ENCODE data around the gene FOXL3. TPM values are rescaled to one million over a fixed set of nuclear protein-coding genes. Genes with fewer than 3 reads are reported as not detected.
"Not testable (repeated sequence)": the region's sequence is repeated elsewhere in the genome, so short reads cannot be mapped to it uniquely, and the experiment has no call there.

The FOXL3 gene
- total RNA-seq, 1 experiment from 2014 or later: not detected

DNA sequence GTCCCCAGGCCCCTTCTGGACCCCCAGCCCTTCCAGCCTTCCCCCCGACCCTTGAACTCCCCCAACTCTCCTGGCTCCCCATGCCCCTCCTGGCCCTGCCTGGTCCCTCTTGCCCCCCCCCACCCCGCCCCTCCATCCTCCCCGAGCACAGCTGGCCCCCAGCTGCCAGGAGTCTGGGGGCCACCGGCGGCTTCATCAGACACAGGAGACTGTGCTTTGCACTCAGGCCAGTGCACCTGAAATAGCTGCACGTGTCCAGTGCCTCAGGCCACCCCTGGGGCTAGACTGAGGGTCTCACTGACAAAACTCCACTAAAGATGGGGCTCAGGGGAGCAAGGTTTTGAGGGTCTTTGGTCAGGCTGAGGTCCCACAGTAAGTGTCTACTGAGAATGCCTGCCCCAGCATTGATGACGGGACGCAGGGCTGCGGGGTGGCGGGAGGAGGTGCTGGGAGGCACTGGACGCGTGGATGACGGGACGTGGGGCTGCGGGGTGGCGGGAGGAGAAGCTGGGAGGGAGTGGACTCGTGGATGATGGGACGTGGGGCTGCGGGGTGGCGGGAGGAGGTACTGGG is 6.5 kb downstream of the FOXL3 start:
- Mint-ChIP-seq H3K9me3 (ENCODE audit: unreplicated experiment) (no peaks in the 10 kb centered on the region), H3K27ac (ENCODE audit: low read depth, unreplicated experiment) (no peak overlapping the region), H3K27me3 (ENCODE audit: insufficient read depth, unreplicated experiment) (no peaks in the 10 kb centered on the region), H3K4me1 (ENCODE audit: insufficient read depth, unreplicated experiment) (no peaks in the 10 kb centered on the region), H3K36me3 (ENCODE audit: insufficient read depth, unreplicated experiment) (no peaks in the 10 kb centered on the region), H3K4me3 (ENCODE audit: unreplicated experiment) (no peak overlapping the region)
- no TSS peak for BruUV-seq (replicated peaks)
- CTCF ChIA-PET: no interaction called here
- no peak for DNase-seq (ENCODE audit: unreplicated experiment)
- TF ChIP-seq, protein P1, sequence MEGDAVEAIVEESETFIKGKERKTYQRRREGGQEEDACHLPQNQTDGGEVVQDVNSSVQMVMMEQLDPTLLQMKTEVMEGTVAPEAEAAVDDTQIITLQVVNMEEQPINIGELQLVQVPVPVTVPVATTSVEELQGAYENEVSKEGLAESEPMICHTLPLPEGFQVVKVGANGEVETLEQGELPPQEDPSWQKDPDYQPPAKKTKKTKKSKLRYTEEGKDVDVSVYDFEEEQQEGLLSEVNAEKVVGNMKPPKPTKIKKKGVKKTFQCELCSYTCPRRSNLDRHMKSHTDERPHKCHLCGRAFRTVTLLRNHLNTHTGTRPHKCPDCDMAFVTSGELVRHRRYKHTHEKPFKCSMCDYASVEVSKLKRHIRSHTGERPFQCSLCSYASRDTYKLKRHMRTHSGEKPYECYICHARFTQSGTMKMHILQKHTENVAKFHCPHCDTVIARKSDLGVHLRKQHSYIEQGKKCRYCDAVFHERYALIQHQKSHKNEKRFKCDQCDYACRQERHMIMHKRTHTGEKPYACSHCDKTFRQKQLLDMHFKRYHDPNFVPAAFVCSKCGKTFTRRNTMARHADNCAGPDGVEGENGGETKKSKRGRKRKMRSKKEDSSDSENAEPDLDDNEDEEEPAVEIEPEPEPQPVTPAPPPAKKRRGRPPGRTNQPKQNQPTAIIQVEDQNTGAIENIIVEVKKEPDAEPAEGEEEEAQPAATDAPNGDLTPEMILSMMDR (IDR thresholded peaks at IDR 0.05; ENCODE audit: unreplicated experiment): no peak
- intact Hi-C loops (cut with micrococcal nuclease): no loop called here
- POLR2A ChIA-PET: interaction anchor here (0.7 kb wide), 1 partner anchor 135 kb away, joined by 3 read pairs; no protein-coding TSS in a partner anchor

DNA sequence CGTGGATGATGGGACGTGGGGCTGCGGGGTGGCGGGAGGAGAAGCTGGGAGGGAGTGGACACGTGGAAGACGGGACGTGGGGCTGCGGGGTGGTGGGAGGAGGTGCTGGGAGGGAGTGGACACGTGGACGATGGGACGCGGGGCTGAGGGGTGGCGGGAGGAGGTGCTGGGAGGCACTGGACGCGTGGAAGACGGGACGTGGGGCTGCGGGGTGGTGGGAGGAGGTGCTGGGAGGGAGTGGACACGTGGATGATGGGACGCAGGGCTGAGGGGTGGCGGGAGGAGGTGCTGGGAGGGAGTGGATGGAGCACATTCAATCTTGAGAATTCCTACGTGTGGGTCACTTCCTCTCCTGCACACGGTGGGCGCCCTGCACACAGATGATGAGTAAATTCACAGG is 7.2 kb downstream of the FOXL3 start:
- DNase-seq (ENCODE audit: unreplicated experiment); H3K9me3 Mint-ChIP-seq (ENCODE audit: unreplicated experiment); H3K36me3 Mint-ChIP-seq (ENCODE audit: insufficient read depth, unreplicated experiment); H3K27ac Mint-ChIP-seq (ENCODE audit: low read depth, unreplicated experiment); CTCF ChIA-PET; BruUV-seq (replicated peaks); H3K27me3 Mint-ChIP-seq (ENCODE audit: insufficient read depth, unreplicated experiment); intact Hi-C loops (cut with micrococcal nuclease); H3K4me3 Mint-ChIP-seq (ENCODE audit: unreplicated experiment); H3K4me1 Mint-ChIP-seq (ENCODE audit: insufficient read depth, unreplicated experiment): not testable (repeated sequence)
- POLR2A ChIA-PET: interaction anchor here (0.7 kb wide), 1 partner anchor 136 kb away, joined by 3 read pairs; no protein-coding TSS in a partner anchor

- POLR2A ChIA-PET: no interaction called here
- CTCF ChIA-PET: no interaction called here
- Mint-ChIP-seq H3K9me3 (ENCODE audit: unreplicated experiment) (no peaks in the 10 kb centered on the region), H3K4me1 (ENCODE audit: insufficient read depth, unreplicated experiment) (no peaks in the 10 kb centered on the region), H3K27ac (ENCODE audit: low read depth, unreplicated experiment) (no peak overlapping the region), H3K36me3 (ENCODE audit: insufficient read depth, unreplicated experiment) (no peaks in the 10 kb centered on the region), H3K4me3 (ENCODE audit: unreplicated experiment) (no peak overlapping the region), H3K27me3 (ENCODE audit: insufficient read depth, unreplicated experiment) (no peaks in the 10 kb centered on the region)
- DNase-seq (ENCODE audit: unreplicated experiment): no peak
- intact Hi-C loops (cut with micrococcal nuclease): no loop called here
- BruUV-seq (replicated peaks): no TSS peak
- TF ChIP-seq, protein P1 (IDR thresholded peaks at IDR 0.05; ENCODE audit: unreplicated experiment): no peak
These were observed 7.8 kb downstream of the FOXL3 start for GRCh38 chr7:297611-298374.

- H3K9me3 Mint-ChIP-seq (ENCODE audit: unreplicated experiment): no peaks in the 10 kb centered on the region
- BruUV-seq (replicated peaks): no TSS peak
- no peaks in the 10 kb centered on the region for H3K36me3 Mint-ChIP-seq (ENCODE audit: insufficient read depth, unreplicated experiment)
- DNase-seq (ENCODE audit: unreplicated experiment): no peak
- ChIA-PET POLR2A (no interaction called here), CTCF (interaction anchor here (0.6 kb wide), 1 partner anchor 23 kb away, joined by 3 read pairs; no protein-coding TSS in a partner anchor)
- intact Hi-C loops (cut with micrococcal nuclease): no loop called here
- no peak overlapping the region for H3K27ac Mint-ChIP-seq (ENCODE audit: low read depth, unreplicated experiment)
- no peaks in the 10 kb centered on the region for H3K4me1 Mint-ChIP-seq (ENCODE audit: insufficient read depth, unreplicated experiment)
- H3K4me3 Mint-ChIP-seq (ENCODE audit: unreplicated experiment): no peak overlapping the region
- H3K27me3 Mint-ChIP-seq (ENCODE audit: insufficient read depth, unreplicated experiment): no peaks in the 10 kb centered on the region
- TF ChIP-seq, protein P1 (IDR thresholded peaks at IDR 0.05; ENCODE audit: unreplicated experiment): no peak
These were observed 8.4 kb downstream of the FOXL3 start for GRCh38 chr7:298375-298702.
